GM13976 (cell line): ENCODE data around the gene STAMBPL1.
A peak's percentile ranks its signal among the peaks of the same experiment; 100 is the strongest.

ENCODE experiments used
- DNase-seq: peaks from one replicate; pipeline ENCODE4 v3.0.0; 2012; ENCODE audit warnings: low spot score
- CTCF ChIP-seq: IDR thresholded peaks from 2 replicates; pipeline ENCODE4 v1.5.1; 2012; ENCODE audit warnings: borderline replicate concordance, mild to moderate bottlenecking; ENCODE audit not compliant: insufficient read depth; ENCODE audit errors: extremely low read depth, missing control alignments, control extremely low read depth
- in situ Hi-C: fragments of 300-500 bp; cut with MboI; formaldehyde crosslinking; loops from one replicate; pipeline ENCODE4 v1.12.0; 2022; ENCODE audit warnings: low sequenced_read_pairs, mixed read lengths, inconsistent platforms; ENCODE audit not compliant: unreplicated experiment

Gene STAMBPL1

GRCh38 chr10:88932539-88933256 is 52.7 kb downstream of the STAMBPL1 start:
- DNase-seq, result peak; percentile 29
- peak; percentile 89 for TF ChIP-seq CTCF
- in situ Hi-C loops, result loop anchor here (5.0 to 10.0 kb wide), 2 partner anchors 95 to 368 kb away; no protein-coding TSS in a partner anchor

DNA sequence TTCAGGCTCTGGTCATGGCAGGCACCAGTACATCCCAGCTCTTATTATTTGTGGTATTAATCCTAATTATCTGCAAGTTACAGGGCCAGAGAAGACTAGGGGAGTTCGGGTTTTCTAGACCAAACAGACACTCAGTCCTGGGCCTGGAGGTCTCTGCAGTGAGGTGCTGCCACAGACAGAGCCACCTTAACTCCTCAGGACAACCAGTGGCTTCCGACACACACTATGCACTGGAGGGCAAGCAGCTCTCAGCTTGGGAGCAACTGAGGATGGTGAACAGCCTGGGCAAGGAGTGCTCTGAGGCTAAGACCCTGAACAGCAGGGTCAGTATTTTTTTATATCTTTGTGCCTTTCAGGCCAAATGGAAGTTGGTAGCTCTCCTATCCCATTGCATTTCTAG is 53.5 kb downstream of the STAMBPL1 start:
- no peak for TF ChIP-seq CTCF
- DNase-seq, result no peak
- in situ Hi-C loops, result loop anchor here (5.0 to 10.0 kb wide), 2 partner anchors 96 to 369 kb away; no protein-coding TSS in a partner anchor

DNA sequence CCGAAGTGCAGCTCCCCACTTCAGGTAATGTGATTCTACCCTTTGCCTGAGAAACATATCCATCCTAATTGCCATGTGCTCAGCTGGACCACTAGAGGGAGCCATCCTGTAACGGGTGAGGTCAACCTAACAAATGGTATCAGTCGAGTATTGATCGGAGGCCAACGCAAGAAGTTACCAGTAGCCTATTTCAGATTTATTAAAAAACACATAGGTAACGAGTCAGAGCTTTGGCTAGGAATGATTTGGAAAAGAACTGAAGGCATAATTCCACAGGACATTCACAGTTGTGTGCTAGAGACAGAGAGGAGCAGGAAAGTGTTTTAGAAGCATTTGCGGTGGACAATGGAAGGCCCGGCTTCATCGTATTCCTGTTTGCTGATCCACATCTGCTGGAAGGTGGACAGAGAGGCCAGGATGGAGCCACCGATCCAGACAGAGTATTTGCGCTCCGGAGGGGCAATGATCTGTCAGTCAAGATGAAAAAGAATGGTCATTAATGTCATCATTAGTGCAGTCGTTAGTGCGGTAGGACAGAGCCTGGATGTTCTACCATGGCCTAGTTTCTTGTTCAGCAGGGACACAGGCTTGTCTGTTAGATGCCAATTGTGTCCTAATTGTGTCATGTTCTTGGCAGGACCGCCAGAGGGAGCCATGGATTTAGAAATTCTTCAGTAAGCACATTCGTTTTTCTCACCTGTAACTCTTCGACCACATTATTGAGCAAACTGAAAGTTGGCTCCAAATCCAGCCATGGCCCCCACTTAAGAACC is 55.0 kb downstream of the STAMBPL1 start:
- DNase-seq, result peak; percentile 35
- peak; percentile 91 for TF ChIP-seq CTCF
- in situ Hi-C loops, result loop anchor here (5.0 to 10.0 kb wide), 3 partner anchors 98 to 370 kb away; no protein-coding TSS in a partner anchor

- TF ChIP-seq CTCF, result no peak
- DNase-seq, result no peak
- in situ Hi-C loops, result loop anchor here (5.0 to 10.0 kb wide), 2 partner anchors 276 to 372 kb away; no protein-coding TSS in a partner anchor
Observed at GRCh38 chr10:88936656-88937055, 56.6 kb downstream of the STAMBPL1 start.

GRCh38 chr10:88938039-88938438 is 58.0 kb downstream of the STAMBPL1 start:
- no peak for TF ChIP-seq CTCF
- DNase-seq, result no peak
- in situ Hi-C loops, result loop anchor here (5.0 to 10.0 kb wide), 2 partner anchors 274 to 373 kb away; no protein-coding TSS in a partner anchor

- in situ Hi-C loops, result loop anchor here (5.0 to 10.0 kb wide), 2 partner anchors 273 to 374 kb away; no protein-coding TSS in a partner anchor
- no peak for TF ChIP-seq CTCF
- no peak for DNase-seq
Observed at GRCh38 chr10:88938938-88939337, 58.9 kb downstream of the STAMBPL1 start.
